AG04450 (cell line): ENCODE data around the gene MLST8. TPM values are rescaled to one million over a fixed set of nuclear protein-coding genes. Genes with fewer than 3 reads are reported as not detected.
"Not testable (repeated sequence)": the region's sequence is repeated elsewhere in the genome, so short reads cannot be mapped to it uniquely, and the experiment has no call there.

Source experiments
- CTCF ChIA-PET: fragments of 300-600, 350-600 bp; formaldehyde crosslinking; extraction: SDS; loops from one replicate; lab custom pipeline; 2022; ENCODE audit warnings: antibody characterized with exemption, inconsistent platforms; lab: Charles Lee
- POLR2A ChIA-PET: fragments of 350-600 bp; formaldehyde crosslinking; extraction: SDS; loops from one replicate; lab custom pipeline; 2021; ENCODE audit warnings: antibody characterized with exemption, inconsistent platforms; lab: Yijun Ruan, JAX
- DNase-seq: peaks from one replicate; pipeline ENCODE4 v3.0.0-alpha.2; 2011; ENCODE audit warnings: low read depth, low spot score
- H3K27ac ChIP-seq: one replicate; pipeline ENCODE4 v1.5.1; 2012; ENCODE audit warnings: low read depth, low read length, control low read depth
- H3K27me3 ChIP-seq: one replicate; pipeline ENCODE4 v1.6.0; 2012; ENCODE audit warnings: low read length; ENCODE audit not compliant: control insufficient read depth, insufficient read depth
- H3K4me3 ChIP-seq: 2 replicates; pipeline ENCODE4 v1.5.1; 2011; ENCODE audit warnings: mild to moderate bottlenecking, low read depth, low read length, control low read depth
- H3K9me3 ChIP-seq: 2 replicates; pipeline ENCODE4 v1.5.1; 2012; ENCODE audit warnings: low read length; ENCODE audit not compliant: control insufficient read depth, insufficient read depth
- polyA plus RNA-seq: library from polyadenylated mRNA; depleted of rRNA; stranded (reverse); fragments of >200 nt; gene quantifications from 2 replicates; pipeline ENCODE4 v1.2.3, GENCODE V29; 2011; rRNA removed
- TF ChIP-seq, protein P1 (sequence below): IDR thresholded peaks from 2 replicates; pipeline ENCODE4 v1.5.1; 2011; ENCODE audit warnings: low read depth, low read length, control low read depth, inconsistent platforms

MLST8 gene
- polyA plus RNA-seq, 1 experiment: 41.1 TPM

DNA sequence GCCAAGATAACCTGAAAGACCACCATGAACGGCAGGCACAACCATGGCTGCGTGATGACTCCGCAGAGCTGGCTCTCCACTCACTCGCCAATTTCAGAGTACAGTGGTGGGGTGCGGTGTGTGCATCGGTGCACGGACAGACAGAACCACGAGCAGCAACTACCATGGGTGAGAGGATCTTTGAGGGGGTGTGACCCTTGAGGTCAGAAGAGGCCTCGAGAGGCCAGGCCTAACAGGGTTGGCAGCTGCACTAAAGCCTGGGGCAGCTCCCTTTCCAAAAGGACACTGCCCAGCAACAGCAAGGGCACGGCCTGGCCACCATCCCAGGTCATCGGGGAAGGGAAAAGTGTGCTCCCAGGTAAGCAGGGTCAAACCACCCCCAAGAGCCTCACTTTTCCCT, 48.0 kb downstream of the MLST8 start:
- no peaks in the 10 kb centered on the region; the same call in 1 of the 2 replicates for H3K9me3 ChIP-seq
- POLR2A ChIA-PET: interaction anchor here (0.7 to 1.0 kb wide), 2 partner anchors 10 to 16 kb away, joined by 3 read pairs; no protein-coding TSS in a partner anchor
- CTCF ChIA-PET: interaction anchor here (1.6 kb wide), 1 partner anchor 8 kb away, joined by 4 read pairs; no protein-coding TSS in a partner anchor
- no peak overlapping the region for H3K4me3 ChIP-seq
- no peaks in the 10 kb centered on the region for H3K27me3 ChIP-seq
- DNase-seq: no peak
- TF ChIP-seq, protein P1, sequence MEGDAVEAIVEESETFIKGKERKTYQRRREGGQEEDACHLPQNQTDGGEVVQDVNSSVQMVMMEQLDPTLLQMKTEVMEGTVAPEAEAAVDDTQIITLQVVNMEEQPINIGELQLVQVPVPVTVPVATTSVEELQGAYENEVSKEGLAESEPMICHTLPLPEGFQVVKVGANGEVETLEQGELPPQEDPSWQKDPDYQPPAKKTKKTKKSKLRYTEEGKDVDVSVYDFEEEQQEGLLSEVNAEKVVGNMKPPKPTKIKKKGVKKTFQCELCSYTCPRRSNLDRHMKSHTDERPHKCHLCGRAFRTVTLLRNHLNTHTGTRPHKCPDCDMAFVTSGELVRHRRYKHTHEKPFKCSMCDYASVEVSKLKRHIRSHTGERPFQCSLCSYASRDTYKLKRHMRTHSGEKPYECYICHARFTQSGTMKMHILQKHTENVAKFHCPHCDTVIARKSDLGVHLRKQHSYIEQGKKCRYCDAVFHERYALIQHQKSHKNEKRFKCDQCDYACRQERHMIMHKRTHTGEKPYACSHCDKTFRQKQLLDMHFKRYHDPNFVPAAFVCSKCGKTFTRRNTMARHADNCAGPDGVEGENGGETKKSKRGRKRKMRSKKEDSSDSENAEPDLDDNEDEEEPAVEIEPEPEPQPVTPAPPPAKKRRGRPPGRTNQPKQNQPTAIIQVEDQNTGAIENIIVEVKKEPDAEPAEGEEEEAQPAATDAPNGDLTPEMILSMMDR: no peak
- no peak overlapping the region for H3K27ac ChIP-seq

- ChIA-PET CTCF (no interaction called here), POLR2A (interaction anchor here (1.0 to 1.1 kb wide), 2 partner anchors 12 to 101 kb away, joined by 3 read pairs; partner anchors contain the start of gene TRAF7)
- TF ChIP-seq, protein P1: no peak
- DNase-seq: no peak
- Histone ChIP-seq H3K4me3 (no peak overlapping the region), H3K27ac (no peak overlapping the region), H3K27me3 (no peaks in the 10 kb centered on the region), H3K9me3 (no peaks in the 10 kb centered on the region; the same call in 1 of the 2 replicates)
Observed at GRCh38 chr16:2256531-2257140, 51.4 kb downstream of the MLST8 start.

GRCh38 chr16:2257726-2258125, 52.5 kb downstream of the MLST8 start:
- no peak for DNase-seq
- Histone ChIP-seq H3K9me3 (no peaks in the 10 kb centered on the region), H3K27ac (no peak overlapping the region), H3K27me3 (no peaks in the 10 kb centered on the region), H3K4me3 (no peak overlapping the region)
- ChIA-PET CTCF (no interaction called here), POLR2A (no interaction called here)
- TF ChIP-seq, protein P1: no peak

DNA sequence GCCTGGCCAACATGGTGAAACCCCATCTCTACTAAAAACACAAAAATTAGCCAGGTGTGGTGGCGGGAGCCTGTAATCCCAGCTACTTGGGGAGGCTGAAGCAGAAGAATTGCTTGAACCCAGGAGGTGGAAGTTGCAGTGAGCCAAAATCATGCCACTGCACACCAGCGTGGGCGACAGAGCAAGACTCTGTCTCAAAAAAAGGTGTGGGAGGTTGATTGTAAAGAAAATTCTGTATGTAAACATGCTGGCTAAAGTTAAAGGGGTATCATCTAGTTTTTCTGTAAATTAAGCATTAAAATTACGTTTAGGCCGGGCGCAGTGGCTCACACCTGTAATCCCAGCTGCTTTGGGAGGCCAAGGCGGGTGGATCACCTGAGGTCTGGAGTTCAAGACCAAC, 53.3 kb downstream of the MLST8 start:
- H3K4me3 ChIP-seq, DNase-seq, POLR2A ChIA-PET, H3K9me3 ChIP-seq, CTCF ChIA-PET, H3K27me3 ChIP-seq, H3K27ac ChIP-seq: not testable (repeated sequence)

Other genes with a start within 250 kb of the MLST8 start
- 126 and 163 TPM in 2 replicates for gene NDUFB10, start 245.9 kb upstream of the MLST8 start, polyA plus RNA-seq
- 2,494 and 4,570 TPM in 2 replicates for gene RPS2, start 240.6 kb upstream of the MLST8 start, polyA plus RNA-seq
- gene RNF151, start 238.6 kb upstream of the MLST8 start, polyA plus RNA-seq: not detected in 2 replicates
- gene TBL3, start 233.4 kb upstream of the MLST8 start, polyA plus RNA-seq: 13.7 and 24.8 TPM in 2 replicates
- not detected in 2 replicates for gene NOXO1, start 224.0 kb upstream of the MLST8 start, polyA plus RNA-seq
- gene GFER, start 221.3 kb upstream of the MLST8 start, polyA plus RNA-seq: 15.8 and 19.5 TPM in 2 replicates
- 1.8 and 2.3 TPM in 2 replicates for gene SYNGR3, start 215.5 kb upstream of the MLST8 start, polyA plus RNA-seq
- 8.2 and 10.7 TPM in 2 replicates for gene ZNF598, start 195.6 kb upstream of the MLST8 start, polyA plus RNA-seq
- gene NPW, start 185.7 kb upstream of the MLST8 start, polyA plus RNA-seq: 0.66 and 0.94 TPM in 2 replicates
- 16.7 and 23.5 TPM in 2 replicates for gene NHERF2, start 178.6 kb upstream of the MLST8 start, polyA plus RNA-seq
- gene NTHL1, start 157.6 kb upstream of the MLST8 start, polyA plus RNA-seq: 10.7 and 14.5 TPM in 2 replicates
- 35.9 and 42.2 TPM in 2 replicates for gene TSC2, start 157.5 kb upstream of the MLST8 start, polyA plus RNA-seq
- gene PKD1, start 69.6 kb upstream of the MLST8 start, polyA plus RNA-seq: 16.1 and 21.7 TPM in 2 replicates
- 3.6 and 5.2 TPM in 2 replicates for gene RAB26, start 56.8 kb upstream of the MLST8 start, polyA plus RNA-seq
- gene TRAF7, start 49.7 kb upstream of the MLST8 start, polyA plus RNA-seq: 35.2 and 49.3 TPM in 2 replicates
- gene CASKIN1, start 8.8 kb upstream of the MLST8 start, polyA plus RNA-seq: 0.01 and 0.02 TPM in 2 replicates
- 0.26 and 0.37 TPM in 2 replicates for gene BRICD5, start 5.4 kb downstream of the MLST8 start, polyA plus RNA-seq
- gene PGP, start 9.4 kb downstream of the MLST8 start, polyA plus RNA-seq: 3.6 and 4.8 TPM in 2 replicates
- gene E4F1, start 18.1 kb downstream of the MLST8 start, polyA plus RNA-seq: 8.5 and 11.2 TPM in 2 replicates
- gene DNASE1L2, start 31.0 kb downstream of the MLST8 start, polyA plus RNA-seq: 0.14 and 0.19 TPM in 2 replicates
- 24.9 and 32.4 TPM in 2 replicates for gene ECI1, start 46.1 kb downstream of the MLST8 start, polyA plus RNA-seq
- gene RNPS1, start 62.7 kb downstream of the MLST8 start, polyA plus RNA-seq: 95.3 and 99.9 TPM in 2 replicates
- 0.06 and 0.30 TPM in 2 replicates for gene ABCA3, start 135.3 kb downstream of the MLST8 start, polyA plus RNA-seq
- 2.3 and 2.5 TPM in 2 replicates for gene CCNF, start 224.0 kb downstream of the MLST8 start, polyA plus RNA-seq